ENCODE results near the gene JADE2.

- TF ChIP-seq CTCF (IDR thresholded peaks at IDR 0.05; ENCODE audit: control extremely low read depth in 1 of 3, insufficient read depth in 1 of 3, low read depth in 1 of 3, low read length in 3 of 3) (no peak), EP300 (IDR thresholded peaks at IDR 0.05; ENCODE audit: borderline replicate concordance in 1 of 2, low read depth in 2 of 2, low read length in 2 of 2) (no peak), POLR2A (IDR thresholded peaks at IDR 0.05; ENCODE audit: control extremely low read depth in 1 of 2, low read depth in 2 of 2, low read length in 2 of 2) (no peak), CHD1 (IDR thresholded peaks at IDR 0.05; ENCODE audit: low read depth, low read length) (no peak), TCF12 (IDR thresholded peaks at IDR 0.05; ENCODE audit: low read depth, low read length) (no peak), YY1 (IDR thresholded peaks at IDR 0.05; ENCODE audit: low read depth, low read length) (no peak), USF2 (IDR thresholded peaks at IDR 0.05; ENCODE audit: low read length) (no peak)
These were observed 8.7 kb downstream of the JADE2 start for GRCh38 chr5:134534058-134534725.

Data from H1 (cell line).